ENCODE measurements around the gene MEF2C.

Gene MEF2C

DNA sequence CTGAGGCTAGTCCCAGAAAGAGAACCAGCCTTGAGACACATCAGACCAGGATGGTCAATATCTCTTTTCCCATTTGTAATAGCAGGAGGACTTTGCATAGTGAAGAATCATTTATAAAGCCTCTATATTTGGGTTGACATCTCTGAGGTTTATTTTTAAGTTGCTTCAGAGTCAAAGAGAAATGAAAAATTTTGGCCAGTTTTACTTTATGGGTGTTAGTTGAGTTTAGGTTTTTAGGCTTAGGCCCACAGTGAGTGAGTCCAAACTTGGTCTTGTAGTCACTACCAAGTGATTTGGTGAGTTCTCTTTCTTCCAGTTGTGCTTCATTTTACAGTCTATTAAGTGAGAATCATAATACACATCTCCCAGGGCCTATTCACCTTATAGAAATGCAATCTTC lies 5.3 kb upstream of the MEF2C start:
- DNase-seq (ENCODE audit: low read depth): no peak

GRCh38 chr5:88887342-88887741 lies 4.4 kb upstream of the MEF2C start:
- DNase-seq (ENCODE audit: low read depth): no peak

- DNase-seq (ENCODE audit: low read depth): no peak
These were observed 3.9 kb upstream of the MEF2C start for GRCh38 chr5:88886746-88887341.

GRCh38 chr5:88886252-88886651 lies 3.3 kb upstream of the MEF2C start:
- no peak for DNase-seq (ENCODE audit: low read depth)

DNA sequence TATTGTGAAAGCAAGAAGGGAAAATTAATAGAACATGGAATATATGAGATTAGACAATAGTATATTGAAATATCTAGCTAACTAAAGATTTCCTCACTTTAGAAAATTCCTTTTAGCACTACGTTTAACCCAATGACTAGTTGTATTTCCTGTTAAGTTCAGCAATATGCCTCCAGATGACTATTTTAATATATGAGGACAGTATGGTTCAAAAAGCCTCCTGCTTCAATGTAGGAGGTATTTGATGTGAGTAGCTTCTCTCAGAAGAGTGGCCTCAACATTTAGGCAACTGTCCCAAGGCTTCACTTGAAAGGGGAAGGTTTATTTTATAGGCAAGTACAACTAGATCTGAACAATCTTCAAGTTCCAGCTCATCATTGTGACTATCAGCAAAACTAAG lies 2.0 kb upstream of the MEF2C start:
- no peak for DNase-seq (ENCODE audit: low read depth)

DNA sequence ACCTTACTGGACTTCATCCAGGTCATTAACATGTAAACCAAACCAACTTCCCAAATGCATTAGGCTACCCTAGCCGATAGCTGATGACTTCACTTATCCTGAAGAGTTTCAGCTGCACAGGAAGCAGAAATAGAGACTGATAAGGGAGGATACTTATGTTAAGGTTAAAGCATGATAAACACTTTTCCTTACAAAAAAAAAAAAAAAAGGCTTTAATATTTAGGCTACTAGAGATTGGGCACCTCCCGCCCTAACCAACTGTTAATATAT lies 1.6 kb upstream of the MEF2C start:
- DNase-seq (ENCODE audit: low read depth): no peak

DNA sequence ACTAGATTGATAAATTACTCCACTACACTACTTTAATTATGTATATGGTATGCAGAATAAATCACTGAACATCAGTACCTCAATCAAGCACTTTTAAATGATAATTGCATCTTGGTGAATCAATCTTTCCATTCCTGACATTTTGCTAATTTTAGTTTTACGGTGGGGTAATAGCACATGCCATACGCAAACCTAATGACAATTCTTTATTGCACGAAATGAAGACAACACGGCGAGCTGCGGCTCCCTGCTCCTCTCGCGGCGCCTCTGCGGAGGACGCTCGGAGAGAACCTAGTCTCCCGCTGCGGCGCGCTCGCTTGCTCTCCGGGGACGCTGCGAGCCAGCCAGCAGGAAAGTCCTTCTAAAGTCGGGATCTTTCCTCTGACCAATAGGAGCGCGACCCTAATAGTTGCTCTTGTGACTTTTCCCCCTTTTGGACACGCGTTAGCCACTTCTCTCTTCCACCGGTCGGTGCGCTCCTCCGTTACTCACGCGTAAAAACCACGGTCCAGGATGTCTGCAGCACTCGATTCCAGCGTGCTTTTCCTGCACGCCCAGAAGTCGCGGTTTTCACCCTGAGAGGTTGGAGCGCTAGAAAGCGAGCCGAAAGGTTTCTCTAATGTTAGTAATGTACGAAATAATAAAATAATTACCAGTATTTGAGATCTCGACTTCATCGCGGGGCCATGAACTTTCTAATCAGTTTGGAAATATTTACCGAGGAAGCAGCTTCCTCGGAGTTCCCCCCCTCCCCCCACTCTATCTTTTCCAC lies 1.0 kb upstream of the MEF2C start:
- DNase-seq (ENCODE audit: low read depth): peak; percentile 36

- no peak for DNase-seq (ENCODE audit: low read depth)
These were observed 527 bp downstream of the MEF2C start for GRCh38 chr5:88882276-88883038.

- no peak for DNase-seq (ENCODE audit: low read depth)
These were observed 1.4 kb downstream of the MEF2C start for GRCh38 chr5:88881571-88881971.

DNA sequence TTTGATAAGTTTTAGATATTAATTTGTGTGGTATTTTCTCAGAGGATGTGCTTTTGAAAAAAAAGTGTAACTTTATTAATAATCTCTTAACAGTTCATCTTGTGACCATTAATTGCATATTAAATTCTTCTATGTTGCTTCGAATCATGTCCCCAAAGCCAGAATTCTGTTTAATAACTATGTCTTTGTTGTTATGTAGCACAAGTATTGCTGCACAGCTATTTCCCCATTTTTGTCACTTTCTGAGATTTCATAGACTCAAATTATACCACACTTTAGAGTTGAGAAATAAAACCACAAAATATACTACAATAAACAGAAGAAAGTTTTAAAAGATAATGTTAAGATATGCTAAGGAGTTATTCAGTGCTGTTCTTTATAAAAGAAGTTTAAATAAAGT lies 2.8 kb downstream of the MEF2C start:
- DNase-seq (ENCODE audit: low read depth): no peak

DNA sequence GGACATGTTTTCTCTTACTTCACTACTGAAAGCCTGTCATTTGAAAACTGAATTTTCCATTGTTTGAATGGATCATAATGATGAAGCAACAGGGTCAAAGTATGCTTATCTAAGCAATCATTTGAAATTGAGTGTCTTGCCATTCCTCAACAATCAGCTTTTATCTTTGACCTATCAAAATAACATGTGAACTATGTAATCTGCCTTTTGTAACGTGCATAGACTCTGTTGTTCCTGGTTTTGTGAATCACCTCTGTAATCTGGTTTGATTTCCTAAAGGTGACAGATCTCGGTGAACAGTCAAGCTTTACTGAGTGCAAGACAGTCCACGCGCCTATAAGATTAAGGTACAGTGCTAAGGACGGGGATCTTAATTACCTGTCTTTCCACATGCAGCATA lies 3.3 kb downstream of the MEF2C start:
- DNase-seq (ENCODE audit: low read depth): no peak

DNA sequence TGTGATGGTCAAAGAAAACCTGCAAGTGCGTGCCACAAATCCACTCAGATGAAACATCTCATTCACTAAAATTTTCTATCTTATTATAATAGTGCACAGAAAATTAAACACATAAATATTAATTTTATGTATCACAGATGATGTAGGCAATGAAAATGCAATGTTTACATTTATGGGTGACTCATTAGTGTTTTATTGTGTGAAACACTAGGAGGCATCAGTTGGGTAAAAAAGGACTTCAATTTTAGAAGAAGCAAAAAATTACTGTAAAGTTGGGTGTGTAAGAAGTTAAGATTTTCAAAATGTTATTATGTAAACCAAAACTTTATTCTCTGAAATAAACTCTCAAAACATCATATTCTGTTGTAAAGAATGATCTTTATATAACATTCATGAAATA lies 4.0 kb downstream of the MEF2C start:
- DNase-seq (ENCODE audit: low read depth): no peak

DNA sequence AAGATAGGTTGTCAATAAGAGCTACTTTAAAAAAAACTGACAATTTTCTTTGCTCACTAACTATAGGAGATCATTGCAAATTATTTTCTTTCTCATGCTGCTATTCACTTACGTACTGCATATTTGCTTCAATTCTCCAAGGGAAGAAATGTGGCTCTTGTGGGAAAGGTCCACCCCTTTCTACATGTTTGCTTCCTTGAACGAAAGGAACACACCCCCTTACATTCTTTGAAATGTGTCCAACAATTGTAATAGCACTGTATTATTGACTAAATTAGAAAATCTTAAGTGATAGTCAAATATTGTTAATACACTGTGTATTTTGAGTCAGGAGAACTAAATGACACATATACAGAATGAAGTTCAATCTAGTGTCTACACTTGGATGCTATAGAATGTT lies 5.2 kb downstream of the MEF2C start:
- no peak for DNase-seq (ENCODE audit: low read depth)

DNA sequence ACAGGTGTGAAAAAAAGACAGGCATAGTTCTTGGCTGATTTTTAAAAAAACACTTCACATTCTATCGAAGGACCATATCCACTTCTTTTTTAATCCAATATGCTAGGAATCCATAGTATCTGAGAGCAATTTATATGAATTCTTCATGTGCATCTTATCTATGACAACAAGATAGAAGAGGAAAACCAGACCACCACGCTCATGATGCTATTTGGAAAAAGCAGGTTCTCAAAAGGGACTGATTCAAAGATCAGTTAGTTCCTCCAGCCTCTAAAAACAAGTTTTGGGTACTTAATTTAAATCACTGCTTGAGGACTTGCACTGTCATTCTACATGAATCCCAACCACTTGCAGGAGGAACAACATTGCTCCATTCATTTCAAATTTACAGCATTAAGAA lies 6.3 kb downstream of the MEF2C start:
- DNase-seq (ENCODE audit: low read depth): no peak

- DNase-seq (ENCODE audit: low read depth): no peak
These were observed 7.4 kb downstream of the MEF2C start for GRCh38 chr5:88875341-88876234.

DNA sequence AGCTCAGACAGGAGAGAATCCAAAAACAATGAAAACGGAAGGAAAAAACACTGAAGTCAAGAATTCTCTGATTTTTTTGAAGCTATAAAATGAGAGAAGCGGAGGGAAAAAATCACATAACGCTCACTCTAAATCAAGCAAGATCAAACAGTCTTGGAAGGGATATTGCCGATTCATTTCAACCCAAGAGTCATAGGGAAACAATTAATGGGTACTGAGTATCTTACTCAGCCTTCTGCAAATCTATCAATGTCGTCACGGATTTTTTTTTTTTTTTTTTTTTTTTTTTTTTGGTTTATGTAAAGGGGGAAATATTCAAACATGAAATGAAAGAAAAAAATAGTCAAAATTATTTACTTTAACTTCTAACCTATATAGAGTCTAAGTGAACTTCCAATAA lies 9.5 kb downstream of the MEF2C start:
- no peak for DNase-seq (ENCODE audit: low read depth)

DNA sequence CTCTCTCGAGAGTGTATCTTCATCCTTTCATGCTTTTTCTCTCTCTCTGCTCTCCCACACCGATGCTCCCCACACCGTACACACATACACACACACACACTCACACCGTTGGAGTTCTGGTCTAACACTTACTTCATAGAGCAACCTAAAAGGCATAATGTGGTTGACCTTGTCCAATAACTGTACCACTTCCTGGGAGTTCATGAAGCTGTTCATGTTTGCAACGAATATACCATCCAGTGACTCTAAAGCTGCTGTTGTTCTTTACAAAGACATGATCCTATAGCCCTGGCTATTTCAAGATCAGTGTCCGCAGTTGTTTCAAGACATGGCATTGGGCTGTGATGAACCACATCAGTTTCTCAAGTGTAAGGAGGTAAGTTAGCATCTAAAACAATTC lies 10.0 kb downstream of the MEF2C start:
- DNase-seq (ENCODE audit: low read depth): no peak

DNA sequence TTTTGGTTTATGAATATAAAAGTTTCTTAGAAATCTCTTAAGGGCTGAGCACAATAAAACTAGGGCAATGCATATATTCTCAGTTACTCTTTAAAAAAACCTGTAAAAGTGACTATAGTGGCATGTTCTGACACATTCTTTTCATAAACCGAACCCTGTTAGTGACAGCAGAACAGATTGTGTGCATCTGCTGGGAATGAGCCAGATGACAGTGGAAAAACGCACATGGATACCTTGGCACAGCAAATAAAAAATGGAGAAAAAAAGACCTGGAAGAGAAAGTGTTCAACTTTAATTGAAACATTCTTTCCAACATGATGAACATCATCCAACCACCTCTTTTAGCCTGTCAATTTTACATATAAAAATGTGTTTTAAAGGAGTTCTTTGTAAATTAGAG lies 12.7 kb downstream of the MEF2C start:
- DNase-seq (ENCODE audit: low read depth): no peak

- no peak for DNase-seq (ENCODE audit: low read depth)
These were observed 14.4 kb downstream of the MEF2C start for GRCh38 chr5:88868468-88869068.

GRCh38 chr5:88867638-88868037 lies 15.3 kb downstream of the MEF2C start:
- DNase-seq (ENCODE audit: low read depth): no peak

GRCh38 chr5:88863523-88863922 lies 19.5 kb downstream of the MEF2C start:
- DNase-seq (ENCODE audit: low read depth): no peak

GRCh38 chr5:88862547-88863175 lies 20.3 kb downstream of the MEF2C start:
- DNase-seq (ENCODE audit: low read depth): no peak
